CD4-positive, alpha-beta T cell treated with Interleukin-21 for 1 hour (primary cell): ENCODE measurements around the gene RAB27A.
"Not testable (repeated sequence)": the region's sequence is repeated elsewhere in the genome, so short reads cannot be mapped to it uniquely, and the experiment has no call there.

Experiments
- DNase-seq: peaks from one replicate; pipeline ENCODE4 v3.0.0-alpha.2; 2020

RAB27A gene

GRCh38 chr15:55289746-55290527 is at the start of gene RAB27A:
Gene RAB27A (minus strand): TSS chr15:55289813. CDS start chr15:55234934, 54,879 bp downstream.
- DNase-seq, result peak; percentile 90

- no peak for DNase-seq
These were observed 47.5 kb upstream of the RAB27A start for GRCh38 chr15:55337160-55337559.

GRCh38 chr15:55334997-55335396 is 45.4 kb upstream of the RAB27A start:
- DNase-seq, result no peak

- DNase-seq, result no peak
These were observed 44.8 kb upstream of the RAB27A start for GRCh38 chr15:55334371-55334770.

- DNase-seq, result no peak
These were observed 37.8 kb upstream of the RAB27A start for GRCh38 chr15:55327387-55327786.

- no peak for DNase-seq
These were observed 32.9 kb upstream of the RAB27A start for GRCh38 chr15:55322467-55322866.

- DNase-seq, result no peak
These were observed 31.4 kb upstream of the RAB27A start for GRCh38 chr15:55320963-55321362.

- no peak for DNase-seq
These were observed 30.6 kb upstream of the RAB27A start for GRCh38 chr15:55320238-55320550.

- DNase-seq, result peak; percentile 14
These were observed 30.1 kb upstream of the RAB27A start for GRCh38 chr15:55319537-55320237.

GRCh38 chr15:55318588-55319494 is 29.2 kb upstream of the RAB27A start, which contains the start of the genes PIGB and PIGBOS1:
Gene PIGB (plus strand): TSS chr15:55319222. CDS start chr15:55319251, 29 bp downstream.
Gene PIGBOS1 (minus strand): TSS chr15:55319123. CDS start chr15:55317792, 1,331 bp downstream.
- DNase-seq, result peak; percentile 86

- DNase-seq, result not testable (repeated sequence)
These were observed 13.2 kb upstream of the RAB27A start for GRCh38 chr15:55302801-55303200.

- no peak for DNase-seq
These were observed 7.7 kb upstream of the RAB27A start for GRCh38 chr15:55297315-55297714.

- peak; percentile 89 for DNase-seq
These were observed 980 bp upstream of the RAB27A start for GRCh38 chr15:55290528-55291057.

GRCh38 chr15:55289011-55289745 is 435 bp downstream of the RAB27A start:
- DNase-seq, result peak; percentile 56

GRCh38 chr15:55288006-55288717 is 1.5 kb downstream of the RAB27A start:
- DNase-seq, result no peak

- DNase-seq, result not testable (repeated sequence)
These were observed 3.0 kb downstream of the RAB27A start for GRCh38 chr15:55286442-55287189.

GRCh38 chr15:55284426-55284825 is 5.2 kb downstream of the RAB27A start:
- no peak for DNase-seq

- DNase-seq, result no peak
These were observed 6.0 kb downstream of the RAB27A start for GRCh38 chr15:55283379-55284147.

GRCh38 chr15:55282284-55282833 is 7.3 kb downstream of the RAB27A start:
- DNase-seq, result peak; percentile 56
